ENCODE measurements around the gene GPRC5B. TPM values are rescaled to one million over a fixed set of nuclear protein-coding genes. Genes with fewer than 3 reads are reported as not detected.

GPRC5B gene
- total RNA-seq, 1 experiment from 2014 or later: 137 TPM

- Mint-ChIP-seq H3K4me1 (peaks cover 9 to 14% of the 10 kb centered on the region in 2 experiments), H3K4me3 (no peak overlapping the region; a peak in 1 of 5 replicates), H3K36me3 (ENCODE audit: insufficient read depth in 1 of 3, low read depth in 3 of 3) (peaks cover 0 to 6% (median 0%) of the 10 kb centered on the region in 3 experiments; a peak in 2 of 7 replicates), H3K27me3 (ENCODE audit: low read depth) (peaks cover 5% of the 10 kb centered on the region; the same call in 1 of the 2 replicates), H3K27ac (no peak overlapping the region), H3K9me3 (peaks cover 7% of the 10 kb centered on the region in 2 experiments; a peak in 3 of 5 replicates)
- no peak overlapping the region for H4K5ac ChIP-seq (ENCODE audit: insufficient read length, low read depth, low read length)
- no peak overlapping the region for H2BK15ac ChIP-seq (ENCODE audit: low read depth, low read length)
- no peak overlapping the region for H2BK120ac ChIP-seq (ENCODE audit: low read depth, low read length, poor library complexity, severe bottlenecking)
- H3K4ac ChIP-seq (ENCODE audit: low read depth, low read length): no peak overlapping the region
- peak; percentile 12 for DNase-seq
- no peak overlapping the region for H3K18ac ChIP-seq (ENCODE audit: insufficient read length, low read depth, low read length)
- H3K4me1 ChIP-seq (ENCODE audit: insufficient read depth, low read length): no peaks in the 10 kb centered on the region; the same call in 1 of the 2 replicates
- H2BK20ac ChIP-seq (ENCODE audit: low read depth, low read length, poor library complexity, severe bottlenecking): no peak overlapping the region
- H4K20me1 ChIP-seq (ENCODE audit: control insufficient read depth, insufficient read depth, insufficient read length): no peaks in the 10 kb centered on the region
- H3K14ac ChIP-seq (ENCODE audit: insufficient read depth, low read length): no peak overlapping the region
- H3K27me3 ChIP-seq (ENCODE audit: insufficient read depth, low read length): no peaks in the 10 kb centered on the region; the same call in 1 of the 2 replicates
- TF ChIP-seq, protein P1, sequence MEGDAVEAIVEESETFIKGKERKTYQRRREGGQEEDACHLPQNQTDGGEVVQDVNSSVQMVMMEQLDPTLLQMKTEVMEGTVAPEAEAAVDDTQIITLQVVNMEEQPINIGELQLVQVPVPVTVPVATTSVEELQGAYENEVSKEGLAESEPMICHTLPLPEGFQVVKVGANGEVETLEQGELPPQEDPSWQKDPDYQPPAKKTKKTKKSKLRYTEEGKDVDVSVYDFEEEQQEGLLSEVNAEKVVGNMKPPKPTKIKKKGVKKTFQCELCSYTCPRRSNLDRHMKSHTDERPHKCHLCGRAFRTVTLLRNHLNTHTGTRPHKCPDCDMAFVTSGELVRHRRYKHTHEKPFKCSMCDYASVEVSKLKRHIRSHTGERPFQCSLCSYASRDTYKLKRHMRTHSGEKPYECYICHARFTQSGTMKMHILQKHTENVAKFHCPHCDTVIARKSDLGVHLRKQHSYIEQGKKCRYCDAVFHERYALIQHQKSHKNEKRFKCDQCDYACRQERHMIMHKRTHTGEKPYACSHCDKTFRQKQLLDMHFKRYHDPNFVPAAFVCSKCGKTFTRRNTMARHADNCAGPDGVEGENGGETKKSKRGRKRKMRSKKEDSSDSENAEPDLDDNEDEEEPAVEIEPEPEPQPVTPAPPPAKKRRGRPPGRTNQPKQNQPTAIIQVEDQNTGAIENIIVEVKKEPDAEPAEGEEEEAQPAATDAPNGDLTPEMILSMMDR (conservative IDR thresholded peaks at IDR 0.05): no peak
- no peak overlapping the region for H4K91ac ChIP-seq (ENCODE audit: insufficient read length, low read depth, low read length)
- no peak overlapping the region for H2AFZ ChIP-seq (ENCODE audit: low read length)
- H3K56ac ChIP-seq (ENCODE audit: insufficient read length, low read depth, low read length): no peak overlapping the region
- no peak overlapping the region for H4K8ac ChIP-seq (replicated peaks; ENCODE audit: insufficient read length, low read depth, low read length)
- H3K79me1 ChIP-seq (ENCODE audit: insufficient read depth, low read depth, low read length, poor library complexity, severe bottlenecking): no peaks in the 10 kb centered on the region
- no peak overlapping the region for H3T11ph ChIP-seq (ENCODE audit: low read length)
- no peak overlapping the region for H2BK12ac ChIP-seq (ENCODE audit: insufficient read length, low read depth, low read length)
- H3K9me3 ChIP-seq (ENCODE audit: control insufficient read depth, low read depth, low read length): no peaks in the 10 kb centered on the region
- no peak overlapping the region for H3K23ac ChIP-seq (ENCODE audit: insufficient read length, low read depth, low read length)
- H2AK5ac ChIP-seq (ENCODE audit: insufficient read length, low read length): no peak overlapping the region
- no peaks in the 10 kb centered on the region for H3K23me2 ChIP-seq (ENCODE audit: insufficient read length, low read depth, low read length, poor library complexity, severe bottlenecking)
- H3K27ac ChIP-seq (ENCODE audit: insufficient read length, low read depth, low read length): no peak overlapping the region
- H3K79me2 ChIP-seq (ENCODE audit: insufficient read depth, low read length): no peaks in the 10 kb centered on the region
- no peak overlapping the region for H3K4me2 ChIP-seq (ENCODE audit: insufficient read depth, insufficient read length, low read length)
- no peak overlapping the region for H3K9ac ChIP-seq (ENCODE audit: extremely low read depth, insufficient read length, low read length)
- no peak overlapping the region for H2BK5ac ChIP-seq (ENCODE audit: insufficient read length, low read length)
- no CpG with 5 or more reads among the region's 8 CpGs for WGBS (ENCODE audit: extremely low coverage, insufficient read length, low lambda C conversion rate)
Observed at GRCh38 chr16:19926449-19927390, 42.1 kb upstream of the GPRC5B start.

All from H9 (cell line).